IPS-20b (cell line): Measurements from ENCODE around the gene CES3.
"Not testable (repeated sequence)": the region's sequence is repeated elsewhere in the genome, so short reads cannot be mapped to it uniquely, and the experiment has no call there.

ENCODE experiments used
- H3K27ac ChIP-seq: one replicate; pipeline ENCODE4 v1.5.1; 2013; ENCODE audit warnings: low read length
- H3K27me3 ChIP-seq: 2 replicates; pipeline ENCODE4 v1.6.1; 2013; ENCODE audit warnings: mild to moderate bottlenecking, low read length, inconsistent platforms; ENCODE audit not compliant: insufficient read depth
- H3K36me3 ChIP-seq: 2 replicates; pipeline ENCODE4 v1.6.1; 2013; ENCODE audit warnings: low read depth, mild to moderate bottlenecking, inconsistent platforms, low read length, moderate library complexity; ENCODE audit not compliant: insufficient read depth
- H3K4me1 ChIP-seq: 2 replicates; pipeline ENCODE4 v1.6.1; 2013; ENCODE audit warnings: mild to moderate bottlenecking, control low read depth, inconsistent platforms, low read length, moderate library complexity; ENCODE audit not compliant: insufficient read depth
- H3K4me3 ChIP-seq: 2 replicates; pipeline ENCODE4 v1.5.1; 2013; ENCODE audit warnings: mild to moderate bottlenecking, low read length, inconsistent platforms
- H3K9ac ChIP-seq: 2 replicates; pipeline ENCODE4 v1.6.1; 2013; ENCODE audit warnings: low read depth, mild to moderate bottlenecking, inconsistent platforms, low read length, moderate library complexity
- H3K9me3 ChIP-seq: 2 replicates; pipeline ENCODE4 v1.6.1; 2013; ENCODE audit warnings: mild to moderate bottlenecking, low read depth, low read length, inconsistent platforms; ENCODE audit not compliant: insufficient read depth

The CES3 gene

GRCh38 chr16:66949472-66949871 lies 11.6 kb upstream of the CES3 start:
- no peak overlapping the region for H3K4me3 ChIP-seq
- no peak overlapping the region for H3K9ac ChIP-seq
- no peaks in the 10 kb centered on the region for H3K36me3 ChIP-seq
- no peaks in the 10 kb centered on the region; the same call in 1 of the 2 replicates for H3K4me1 ChIP-seq
- peaks cover 55% of the 10 kb centered on the region for H3K27me3 ChIP-seq
- no peak overlapping the region for H3K27ac ChIP-seq
- H3K9me3 ChIP-seq: no peaks in the 10 kb centered on the region

GRCh38 chr16:66950437-66950836 lies 10.6 kb upstream of the CES3 start:
- Histone ChIP-seq H3K9ac (no peak overlapping the region), H3K4me1 (no peaks in the 10 kb centered on the region; the same call in 1 of the 2 replicates), H3K9me3 (no peaks in the 10 kb centered on the region), H3K4me3 (no peak overlapping the region), H3K27ac (no peak overlapping the region), H3K27me3 (peaks cover 55% of the 10 kb centered on the region), H3K36me3 (no peaks in the 10 kb centered on the region)

- Histone ChIP-seq H3K9me3 (no peaks in the 10 kb centered on the region), H3K9ac (no peak overlapping the region), H3K27ac (no peak overlapping the region), H3K36me3 (no peaks in the 10 kb centered on the region), H3K4me1 (no peaks in the 10 kb centered on the region; the same call in 1 of the 2 replicates), H3K4me3 (no peak overlapping the region), H3K27me3 (peaks cover 55% of the 10 kb centered on the region)
Observed at GRCh38 chr16:66950971-66951790, 9.9 kb upstream of the CES3 start.

GRCh38 chr16:66952430-66953110 lies 8.5 kb upstream of the CES3 start:
- no peaks in the 10 kb centered on the region for H3K9me3 ChIP-seq
- no peak overlapping the region for H3K27ac ChIP-seq
- no peak overlapping the region for H3K9ac ChIP-seq
- no peaks in the 10 kb centered on the region for H3K36me3 ChIP-seq
- H3K4me3 ChIP-seq: no peak overlapping the region
- no peaks in the 10 kb centered on the region; the same call in 1 of the 2 replicates for H3K4me1 ChIP-seq
- H3K27me3 ChIP-seq: peaks cover 44% of the 10 kb centered on the region

- Histone ChIP-seq H3K4me1 (no peaks in the 10 kb centered on the region; the same call in 1 of the 2 replicates), H3K9ac (no peak overlapping the region)
Observed at GRCh38 chr16:66953462-66954096, 7.5 kb upstream of the CES3 start.

GRCh38 chr16:66954097-66954659 lies 6.9 kb upstream of the CES3 start:
- no peaks in the 10 kb centered on the region for H3K4me1 ChIP-seq
- no peak overlapping the region for H3K27ac ChIP-seq
- no peaks in the 10 kb centered on the region for H3K36me3 ChIP-seq
- no peak overlapping the region for H3K9ac ChIP-seq
- no peaks in the 10 kb centered on the region for H3K9me3 ChIP-seq
- H3K27me3 ChIP-seq: peaks cover 28% of the 10 kb centered on the region
- H3K4me3 ChIP-seq: no peak overlapping the region

More at GRCh38 chr16:66953462-66954096, 7.5 kb upstream of the CES3 start:
- H3K27me3 ChIP-seq: peaks cover 34% of the 10 kb centered on the region
- H3K4me3 ChIP-seq: no peak overlapping the region
- no peaks in the 10 kb centered on the region for H3K9me3 ChIP-seq
- H3K27ac ChIP-seq: no peak overlapping the region
- no peaks in the 10 kb centered on the region for H3K36me3 ChIP-seq

GRCh38 chr16:66955363-66956153 lies 5.5 kb upstream of the CES3 start:
- H3K36me3 ChIP-seq, H3K9me3 ChIP-seq, H3K27ac ChIP-seq, H3K4me1 ChIP-seq, H3K4me3 ChIP-seq, H3K9ac ChIP-seq: not testable (repeated sequence)
- H3K27me3 ChIP-seq: peaks cover 14% of the 10 kb centered on the region

GRCh38 chr16:66956154-66956457 lies 5.0 kb upstream of the CES3 start:
- not testable (repeated sequence) for H3K27me3 ChIP-seq, H3K9ac ChIP-seq, H3K27ac ChIP-seq, H3K4me1 ChIP-seq, H3K4me3 ChIP-seq, H3K36me3 ChIP-seq, H3K9me3 ChIP-seq

GRCh38 chr16:66958857-66959703 lies 2.0 kb upstream of the CES3 start:
- Histone ChIP-seq H3K4me3 (no peak overlapping the region), H3K9ac (no peak overlapping the region), H3K9me3 (no peaks in the 10 kb centered on the region), H3K36me3 (no peaks in the 10 kb centered on the region), H3K4me1 (no peaks in the 10 kb centered on the region), H3K27ac (no peak overlapping the region), H3K27me3 (no peaks in the 10 kb centered on the region)

GRCh38 chr16:66959704-66960161 lies 1.3 kb upstream of the CES3 start:
- Histone ChIP-seq H3K27me3 (no peaks in the 10 kb centered on the region), H3K4me3 (no peak overlapping the region), H3K27ac (no peak overlapping the region), H3K36me3 (no peaks in the 10 kb centered on the region), H3K4me1 (no peaks in the 10 kb centered on the region), H3K9ac (no peak overlapping the region), H3K9me3 (no peaks in the 10 kb centered on the region)
